GM12865 (cell line): ENCODE results near the gene ADAMTS4.
A peak's percentile ranks its signal among the peaks of the same experiment; 100 is the strongest.

ENCODE experiments used
- DNase-seq: peaks from one replicate; pipeline ENCODE4 v3.0.0; 2010; ENCODE audit warnings: low read depth
- H3K4me3 ChIP-seq: 2 replicates; pipeline ENCODE4 v1.5.1; 2011; ENCODE audit warnings: mild to moderate bottlenecking, low read depth, low read length, control low read depth
- TF ChIP-seq, protein P1 (sequence below): IDR thresholded peaks from 2 replicates; pipeline ENCODE4 v1.5.1; 2011; ENCODE audit warnings: low read length, control low read depth, low read depth, inconsistent platforms; ENCODE audit not compliant: insufficient read depth; ENCODE audit errors: missing control alignments

The ADAMTS4 gene

GRCh38 chr1:161233102-161233501 is 34.2 kb upstream of the ADAMTS4 start:
- TF ChIP-seq, protein P1, sequence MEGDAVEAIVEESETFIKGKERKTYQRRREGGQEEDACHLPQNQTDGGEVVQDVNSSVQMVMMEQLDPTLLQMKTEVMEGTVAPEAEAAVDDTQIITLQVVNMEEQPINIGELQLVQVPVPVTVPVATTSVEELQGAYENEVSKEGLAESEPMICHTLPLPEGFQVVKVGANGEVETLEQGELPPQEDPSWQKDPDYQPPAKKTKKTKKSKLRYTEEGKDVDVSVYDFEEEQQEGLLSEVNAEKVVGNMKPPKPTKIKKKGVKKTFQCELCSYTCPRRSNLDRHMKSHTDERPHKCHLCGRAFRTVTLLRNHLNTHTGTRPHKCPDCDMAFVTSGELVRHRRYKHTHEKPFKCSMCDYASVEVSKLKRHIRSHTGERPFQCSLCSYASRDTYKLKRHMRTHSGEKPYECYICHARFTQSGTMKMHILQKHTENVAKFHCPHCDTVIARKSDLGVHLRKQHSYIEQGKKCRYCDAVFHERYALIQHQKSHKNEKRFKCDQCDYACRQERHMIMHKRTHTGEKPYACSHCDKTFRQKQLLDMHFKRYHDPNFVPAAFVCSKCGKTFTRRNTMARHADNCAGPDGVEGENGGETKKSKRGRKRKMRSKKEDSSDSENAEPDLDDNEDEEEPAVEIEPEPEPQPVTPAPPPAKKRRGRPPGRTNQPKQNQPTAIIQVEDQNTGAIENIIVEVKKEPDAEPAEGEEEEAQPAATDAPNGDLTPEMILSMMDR: no peak
- DNase-seq: no peak

DNA sequence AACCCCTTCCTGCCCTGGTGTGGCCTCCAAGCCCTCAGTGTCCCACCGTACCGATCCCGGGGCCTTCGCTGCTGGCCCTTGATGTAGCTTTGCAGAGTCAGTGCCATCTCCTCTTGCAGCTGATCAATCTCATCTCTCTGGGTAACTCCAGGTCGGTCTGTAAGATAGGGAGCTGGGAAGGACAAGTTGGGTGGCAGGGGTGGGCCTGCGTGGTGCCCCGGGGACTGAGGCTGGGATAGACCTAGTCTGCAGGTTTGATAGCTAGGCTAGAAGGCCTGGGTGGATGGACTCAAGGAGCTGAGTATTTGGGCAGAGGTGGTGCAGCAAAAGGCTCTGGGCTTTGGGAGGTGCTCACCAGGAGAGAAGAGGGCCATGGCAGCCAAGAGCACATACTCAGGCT is 31.9 kb upstream of the ADAMTS4 start:
- TF ChIP-seq, protein P1: no peak

More at GRCh38 chr1:161233102-161233501, 34.2 kb upstream of the ADAMTS4 start:
- no peak overlapping the region for H3K4me3 ChIP-seq

GRCh38 chr1:161229896-161230295 is 31.0 kb upstream of the ADAMTS4 start:
- TF ChIP-seq, protein P1: no peak
- DNase-seq: no peak
- no peak overlapping the region for H3K4me3 ChIP-seq

More for the DNA sequence above, 31.9 kb upstream of the ADAMTS4 start:
- no peak for DNase-seq
- H3K4me3 ChIP-seq: no peak overlapping the region

DNA sequence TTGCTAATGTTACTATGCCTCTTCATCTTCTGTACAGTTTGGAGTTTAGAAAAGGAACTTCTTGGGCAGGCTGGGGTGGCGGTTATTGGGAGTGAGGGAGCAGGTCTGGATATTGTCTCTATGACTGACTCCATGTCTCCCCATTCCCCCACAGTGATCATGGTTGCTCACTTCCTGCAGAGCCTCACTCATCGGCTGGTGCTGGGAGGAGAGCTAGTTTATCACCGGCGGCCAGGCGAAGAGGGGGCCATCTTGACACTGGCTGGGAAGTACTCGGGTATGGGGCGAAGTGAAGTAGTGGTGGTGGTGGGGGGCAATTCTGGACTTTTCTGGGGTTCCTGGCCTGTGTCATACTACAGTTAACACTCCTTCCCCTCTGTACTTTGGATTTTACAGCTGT is 29.2 kb upstream of the ADAMTS4 start:
- TF ChIP-seq, protein P1: no peak
- no peak for DNase-seq
- H3K4me3 ChIP-seq: no peak overlapping the region

DNA sequence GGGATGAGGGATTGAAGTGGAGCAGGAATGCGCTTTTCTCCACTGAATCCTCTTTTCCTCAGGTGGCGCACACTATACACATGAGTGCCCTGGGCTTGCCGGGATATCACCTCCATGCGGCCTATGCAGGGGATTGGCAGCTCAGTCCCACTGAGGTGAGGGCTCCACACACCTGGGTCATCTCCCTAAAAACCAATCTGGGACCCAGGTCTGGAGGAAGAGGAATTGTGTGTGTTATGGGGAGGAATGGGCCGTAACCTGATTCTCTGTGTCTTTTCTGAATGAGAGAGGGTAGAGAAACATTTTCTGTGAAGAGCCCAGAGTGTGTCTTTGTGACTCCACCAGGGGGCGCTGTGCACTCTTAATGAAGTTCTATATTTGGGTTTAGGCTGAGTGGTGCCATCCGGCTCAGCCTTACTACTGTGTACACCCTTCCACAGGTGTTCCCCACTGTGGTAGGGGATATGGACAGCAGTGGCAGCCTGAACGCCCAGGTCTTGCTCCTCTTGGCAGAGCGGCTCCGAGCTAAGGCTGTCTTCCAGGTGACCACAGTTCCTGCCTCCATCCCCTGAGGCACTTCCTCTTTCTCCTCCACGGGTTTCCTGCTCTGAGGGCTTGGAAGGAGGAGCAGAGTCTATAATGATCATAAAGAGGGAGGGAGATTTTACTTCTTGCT is 28.5 kb upstream of the ADAMTS4 start:
- DNase-seq: peak; percentile 92
- H3K4me3 ChIP-seq: peak overlapping the region; percentile 63
- TF ChIP-seq, protein P1: peak; percentile 79

GRCh38 chr1:161226759-161227158 is 27.9 kb upstream of the ADAMTS4 start:
- TF ChIP-seq, protein P1: no peak
- peak overlapping the region; percentile 63 for H3K4me3 ChIP-seq
- no peak for DNase-seq

DNA sequence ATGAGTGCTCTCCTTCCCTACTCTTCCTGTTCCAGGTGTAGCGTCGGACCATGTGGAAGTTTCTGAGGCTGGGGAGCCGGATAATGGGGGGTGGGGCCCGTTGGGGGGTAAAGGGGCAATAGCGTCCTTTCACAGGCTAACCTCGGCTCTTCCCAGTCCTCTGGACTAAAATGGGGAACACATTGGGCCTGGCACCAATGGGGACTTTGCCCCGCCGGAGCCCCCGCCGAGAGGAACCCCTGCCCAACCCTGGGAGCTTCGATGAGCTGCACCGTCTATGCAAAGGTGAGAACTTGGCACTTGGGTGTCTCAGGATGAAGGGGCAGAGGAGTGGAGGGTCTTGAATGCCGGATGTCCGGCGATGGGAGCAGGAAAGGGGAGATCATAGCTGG is 27.5 kb upstream of the ADAMTS4 start:
- TF ChIP-seq, protein P1: no peak
- DNase-seq: peak; percentile 32
- peak overlapping the region; percentile 63 for H3K4me3 ChIP-seq
